GM18526 (cell line): Measurements from ENCODE around the gene UVRAG.

Experiments
- POLR2A ChIP-seq: IDR thresholded peaks from 3 replicates; pipeline ENCODE4 v1.6.1; 2011; ENCODE audit not compliant: insufficient read length; ENCODE audit errors: extremely low read depth

UVRAG gene

DNA sequence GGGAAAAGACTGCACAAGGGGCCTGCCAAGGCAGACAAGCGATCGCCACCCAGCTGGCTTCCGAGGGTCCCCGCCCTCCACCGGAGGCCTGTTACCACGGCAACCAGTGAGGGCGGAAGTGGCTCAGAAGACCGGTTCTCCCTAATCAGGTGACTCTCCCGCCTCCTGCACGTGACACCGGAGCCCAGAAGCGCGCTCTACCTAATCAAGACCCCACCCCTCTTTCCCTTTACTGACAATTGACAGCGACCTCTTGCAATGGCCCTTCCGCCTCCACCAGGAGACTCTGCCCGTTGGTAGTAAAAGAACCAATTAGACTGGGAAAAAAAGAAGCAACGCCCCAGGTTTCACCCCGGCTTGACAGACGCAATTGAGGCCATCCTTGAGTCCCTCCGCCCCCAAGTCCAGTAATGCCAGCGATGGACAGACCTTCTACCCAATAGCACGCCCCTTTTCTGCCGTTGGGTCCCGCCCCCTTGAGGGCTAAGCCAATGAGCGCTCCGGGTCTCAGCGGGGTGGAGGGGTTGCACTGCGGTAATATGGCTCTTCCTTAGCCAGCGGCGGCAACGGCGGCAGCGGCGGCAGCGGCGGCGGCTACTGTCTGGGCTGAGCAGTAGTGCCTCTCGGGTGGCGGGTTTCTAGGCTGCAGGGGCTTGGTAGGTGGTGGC, at the start of gene UVRAG:
Gene UVRAG, plus strand, starts transcription at position 534 of the 668 bp plus-strand sequence. CDS start 198 bp downstream, outside the sequence.
- peak; percentile 82 for TF ChIP-seq POLR2A

- TF ChIP-seq POLR2A = no peak
These were observed 48.4 kb upstream of the UVRAG start for GRCh38 chr11:75766443-75767227.

DNA sequence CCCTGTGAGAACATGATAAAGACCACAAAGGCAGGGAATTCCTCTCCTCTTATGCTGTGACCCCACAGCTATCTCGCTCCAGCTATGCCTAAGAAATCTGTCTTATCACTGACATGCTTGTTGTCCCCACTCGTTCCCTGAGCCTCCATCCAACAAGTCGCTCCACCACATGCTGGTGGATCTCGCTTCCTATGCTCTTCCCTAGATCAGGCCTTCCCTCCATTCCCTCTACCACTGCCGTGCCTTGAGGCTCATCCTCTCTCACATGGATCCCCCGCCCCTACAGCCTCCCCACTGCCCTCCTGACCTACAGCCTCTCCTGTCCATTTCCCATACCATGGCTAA, 47.8 kb upstream of the UVRAG start:
- no peak for TF ChIP-seq POLR2A

DNA sequence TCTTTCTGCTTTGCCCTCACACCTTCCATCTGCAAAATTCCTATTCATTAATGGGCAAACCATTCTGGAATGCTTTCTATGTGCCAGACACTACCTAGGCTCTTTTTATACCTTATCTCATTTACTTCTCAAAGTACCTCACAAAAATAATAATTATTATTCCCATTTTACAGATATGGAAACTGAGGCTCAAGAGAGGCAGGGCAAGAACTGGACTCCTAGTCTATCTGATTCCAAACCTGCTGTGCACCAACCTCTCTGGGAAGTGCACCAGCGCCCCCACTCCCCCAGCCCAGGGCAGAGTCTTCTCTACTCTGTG, 47.3 kb upstream of the UVRAG start:
- no peak for TF ChIP-seq POLR2A

DNA sequence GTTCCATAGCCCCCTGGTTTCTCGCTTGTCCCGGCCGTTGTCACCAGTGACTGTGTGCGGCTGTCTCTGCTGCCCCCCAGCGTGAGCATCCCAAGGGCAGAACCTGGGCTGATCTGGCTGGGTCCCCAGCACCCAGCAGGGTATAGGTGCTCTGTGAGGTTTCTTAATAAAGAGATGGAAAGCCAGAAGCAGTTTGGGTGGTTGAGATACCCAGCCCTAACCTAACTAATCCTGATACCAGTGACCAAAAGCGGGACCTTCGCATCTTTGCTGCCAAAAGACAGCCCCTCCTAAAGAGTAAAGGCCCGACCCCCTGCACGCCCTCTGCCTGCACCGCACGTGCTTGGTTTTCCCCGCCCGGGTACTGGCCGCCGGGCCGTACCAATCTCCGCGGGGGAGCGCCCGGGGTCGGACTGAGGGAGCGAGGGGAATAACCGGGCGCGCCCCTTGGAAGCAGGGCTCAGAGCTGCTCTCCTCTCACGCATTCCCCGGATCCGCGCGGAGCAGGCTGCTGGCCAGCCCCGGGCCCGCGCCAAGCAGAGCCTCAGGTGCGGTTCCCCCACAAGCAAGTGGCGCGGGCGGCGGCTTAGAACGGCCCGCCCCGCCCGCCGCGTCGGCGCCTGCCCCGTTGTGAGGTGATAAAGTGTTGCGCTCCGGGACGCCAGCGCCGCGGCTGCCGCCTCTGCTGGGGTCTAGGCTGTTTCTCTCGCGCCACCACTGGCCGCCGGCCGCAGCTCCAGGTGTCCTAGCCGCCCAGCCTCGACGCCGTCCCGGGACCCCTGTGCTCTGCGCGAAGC, 46.7 kb upstream of the UVRAG start, which contains the start of gene DGAT2:
Gene DGAT2, plus strand, starts transcription at position 667 of the 797 bp plus-strand sequence. CDS start 214 bp downstream, outside the sequence.
- peak; percentile 81 for TF ChIP-seq POLR2A

GRCh38 chr11:75768909-75769771, 45.9 kb upstream of the UVRAG start:
- no peak for TF ChIP-seq POLR2A

- no peak for TF ChIP-seq POLR2A
These were observed 44.9 kb upstream of the UVRAG start for GRCh38 chr11:75770102-75770501.

DNA sequence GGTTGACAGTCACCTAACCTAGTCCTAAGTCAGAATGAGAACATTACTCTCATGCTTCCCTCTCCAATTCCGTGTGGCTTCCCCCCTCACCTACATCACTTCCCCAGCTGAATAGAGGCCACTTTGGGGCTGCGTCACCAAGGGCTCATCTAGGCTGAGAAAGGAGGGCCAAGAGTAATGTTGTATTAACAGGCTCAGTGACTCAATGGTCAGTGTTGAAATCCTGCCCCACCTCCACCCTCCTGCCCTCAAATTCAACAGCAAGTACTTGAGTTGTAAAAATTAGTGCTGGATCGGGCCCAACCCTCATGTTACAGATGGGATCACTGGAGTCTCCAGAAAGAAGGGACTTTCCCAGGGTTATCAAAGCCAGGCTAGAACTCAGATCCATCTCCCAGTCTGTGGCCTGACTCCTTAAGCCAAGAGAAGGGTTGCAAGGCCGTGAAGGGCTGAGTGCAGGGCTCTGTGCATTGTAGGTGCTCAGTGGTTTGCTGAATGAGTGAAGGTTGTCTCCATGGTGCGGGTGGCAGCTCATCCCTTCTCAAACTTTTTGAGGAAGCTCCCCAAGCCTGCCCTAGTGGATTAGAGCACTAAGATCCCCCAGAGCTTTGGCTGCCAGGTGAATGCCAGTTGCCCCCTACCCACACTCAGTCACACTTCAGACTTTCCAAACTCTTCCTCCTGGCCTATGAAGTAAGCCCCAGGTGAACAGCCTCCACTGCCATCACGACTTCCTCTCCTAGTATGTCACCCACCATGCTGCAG, 43.2 kb upstream of the UVRAG start:
- no peak for TF ChIP-seq POLR2A

DNA sequence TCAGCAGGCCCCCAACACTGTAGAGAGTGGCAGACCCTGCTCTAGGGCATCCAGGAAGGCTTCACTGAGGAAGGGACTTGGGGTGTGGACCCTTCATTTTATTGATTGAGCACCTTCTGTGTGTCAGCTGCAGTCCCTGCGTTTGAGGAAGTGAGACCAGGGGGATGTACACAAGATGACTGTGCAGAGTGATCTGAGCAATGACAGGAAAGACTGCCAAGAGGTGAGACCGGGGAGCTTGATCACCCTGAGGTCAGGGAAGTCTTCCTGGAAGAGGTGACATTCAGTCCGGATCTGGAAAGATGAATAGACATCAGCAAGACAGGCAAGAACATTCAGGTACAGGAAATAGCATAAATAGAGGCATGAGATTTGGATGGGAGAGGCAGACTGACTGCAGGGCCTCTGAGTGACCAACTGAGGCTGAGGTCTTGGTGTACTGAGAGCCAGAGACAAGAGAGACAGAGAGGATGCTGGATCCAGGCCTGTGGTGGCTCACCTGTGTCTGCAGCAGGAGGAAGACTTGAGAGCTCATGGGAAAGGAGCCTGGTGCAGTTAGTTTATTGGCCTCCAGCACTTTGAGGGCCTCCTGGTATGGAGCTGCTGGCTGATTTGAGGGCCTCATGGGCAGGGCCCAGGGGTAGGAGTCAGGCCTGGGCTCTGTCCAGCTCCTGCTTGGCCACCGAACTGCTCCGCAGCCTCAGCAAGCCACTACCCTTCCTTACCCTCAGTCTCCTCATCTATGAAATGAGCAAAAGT, 41.2 kb upstream of the UVRAG start:
- no peak for TF ChIP-seq POLR2A

GRCh38 chr11:75775056-75775455, 40.0 kb upstream of the UVRAG start:
- no peak for TF ChIP-seq POLR2A

GRCh38 chr11:75776546-75776945, 38.5 kb upstream of the UVRAG start:
- no peak for TF ChIP-seq POLR2A

GRCh38 chr11:75777461-75778110, 37.4 kb upstream of the UVRAG start:
- TF ChIP-seq POLR2A = no peak

- no peak for TF ChIP-seq POLR2A
These were observed 36.0 kb upstream of the UVRAG start for GRCh38 chr11:75778962-75779361.
